ENCODE measurements around the gene B4GALNT2.
"Not testable (repeated sequence)": the region's sequence is repeated elsewhere in the genome, so short reads cannot be mapped to it uniquely, and the experiment has no call there.

Gene B4GALNT2

GRCh38 chr17:49125449-49125848 is 7.1 kb upstream of the B4GALNT2 start:
- no peak for DNase-seq (ENCODE audit: low spot score)
- 0 out of 2 replicates have a peak overlapping the region, but pooled peaks have one; percentile 11 for H3K27ac ChIP-seq
- ChIA-PET CTCF (no interaction called here), POLR2A (ENCODE audit: low non-redundant PET) (no interaction called here)
- TF ChIP-seq, protein P1, sequence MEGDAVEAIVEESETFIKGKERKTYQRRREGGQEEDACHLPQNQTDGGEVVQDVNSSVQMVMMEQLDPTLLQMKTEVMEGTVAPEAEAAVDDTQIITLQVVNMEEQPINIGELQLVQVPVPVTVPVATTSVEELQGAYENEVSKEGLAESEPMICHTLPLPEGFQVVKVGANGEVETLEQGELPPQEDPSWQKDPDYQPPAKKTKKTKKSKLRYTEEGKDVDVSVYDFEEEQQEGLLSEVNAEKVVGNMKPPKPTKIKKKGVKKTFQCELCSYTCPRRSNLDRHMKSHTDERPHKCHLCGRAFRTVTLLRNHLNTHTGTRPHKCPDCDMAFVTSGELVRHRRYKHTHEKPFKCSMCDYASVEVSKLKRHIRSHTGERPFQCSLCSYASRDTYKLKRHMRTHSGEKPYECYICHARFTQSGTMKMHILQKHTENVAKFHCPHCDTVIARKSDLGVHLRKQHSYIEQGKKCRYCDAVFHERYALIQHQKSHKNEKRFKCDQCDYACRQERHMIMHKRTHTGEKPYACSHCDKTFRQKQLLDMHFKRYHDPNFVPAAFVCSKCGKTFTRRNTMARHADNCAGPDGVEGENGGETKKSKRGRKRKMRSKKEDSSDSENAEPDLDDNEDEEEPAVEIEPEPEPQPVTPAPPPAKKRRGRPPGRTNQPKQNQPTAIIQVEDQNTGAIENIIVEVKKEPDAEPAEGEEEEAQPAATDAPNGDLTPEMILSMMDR (conservative IDR thresholded peaks at IDR 0.05; ENCODE audit: low read depth): no peak

DNA sequence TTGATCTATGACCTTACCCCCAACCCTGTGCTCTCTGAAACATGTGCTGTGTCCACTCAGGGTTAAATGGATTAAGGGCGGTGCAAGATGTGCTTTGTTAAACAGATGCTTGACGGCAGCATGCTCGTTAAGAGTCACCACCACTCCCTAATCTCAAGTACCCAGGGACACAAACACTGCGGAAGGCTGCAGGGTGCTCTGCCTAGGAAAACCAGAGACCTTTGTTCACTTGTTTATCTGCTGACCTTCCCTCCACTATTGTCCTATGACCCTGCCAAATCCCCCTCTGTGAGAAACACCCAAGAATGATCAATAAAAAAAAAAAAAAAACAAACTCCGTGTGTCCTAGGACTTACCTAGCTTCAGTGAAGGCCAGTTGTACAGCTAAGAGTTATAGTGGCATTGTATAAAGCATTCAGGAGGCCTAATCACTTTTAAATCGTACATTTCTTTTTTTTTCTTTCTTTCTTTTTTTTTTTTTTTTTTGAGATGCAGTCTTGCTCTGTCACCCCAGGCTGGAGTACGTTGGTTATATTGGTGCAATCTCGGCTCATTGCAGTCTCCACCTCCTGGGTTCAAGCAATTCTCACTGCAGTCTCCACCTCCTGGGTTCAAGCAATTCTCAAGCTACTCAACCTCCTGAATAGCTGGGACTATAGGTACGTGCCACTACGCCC is 6.2 kb upstream of the B4GALNT2 start:
- DNase-seq (ENCODE audit: low spot score); POLR2A ChIA-PET (ENCODE audit: low non-redundant PET): not testable (repeated sequence)
- CTCF ChIA-PET: interaction anchor here (0.6 kb wide), 1 partner anchor 56 kb away, joined by 4 read pairs; no protein-coding TSS in a partner anchor

DNA sequence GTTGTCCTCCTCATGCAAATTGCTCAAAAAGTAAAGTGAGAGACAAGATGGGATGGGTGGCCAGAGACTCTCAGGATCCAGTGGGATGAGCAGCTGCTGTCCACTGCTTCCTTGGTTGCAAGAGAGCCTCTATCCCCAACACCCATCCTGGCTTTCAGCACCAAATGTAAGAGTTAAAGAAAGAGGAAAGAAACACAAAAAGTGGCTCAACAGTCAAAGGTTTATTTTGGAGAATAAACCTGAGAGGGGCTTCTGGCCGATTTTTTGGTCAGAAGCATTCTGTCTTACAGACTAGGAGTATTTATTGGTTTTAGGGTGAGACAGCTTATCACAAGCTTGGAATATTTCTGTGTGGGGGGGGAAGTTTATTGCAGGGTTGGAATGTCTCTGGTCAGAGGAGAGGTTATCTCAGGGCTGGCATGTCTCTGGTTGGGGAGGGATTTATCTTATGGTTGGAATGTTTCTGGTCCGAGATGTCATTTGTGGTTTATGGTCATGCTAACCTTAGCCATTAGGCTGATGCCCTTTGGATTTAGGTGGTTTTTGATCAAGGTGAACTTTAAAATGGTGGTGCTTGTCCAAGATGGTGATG is 3.1 kb upstream of the B4GALNT2 start:
- POLR2A ChIA-PET (ENCODE audit: low non-redundant PET): not testable (repeated sequence)
- CTCF ChIA-PET: interaction anchor here (0.8 kb wide), 1 partner anchor 10 kb away, joined by 3 read pairs; no protein-coding TSS in a partner anchor

More for the DNA sequence above, 6.2 kb upstream of the B4GALNT2 start:
- H3K27ac ChIP-seq: peak overlapping the region; percentile 85

GRCh38 chr17:49130891-49131290 is 1.7 kb upstream of the B4GALNT2 start:
- no peak overlapping the region for H3K27ac ChIP-seq
- ChIA-PET POLR2A (ENCODE audit: low non-redundant PET) (no interaction called here), CTCF (interaction anchor here (0.7 to 1.6 kb wide), 4 partner anchors 10 to 95 kb away, joined by 3 to 6 read pairs (median 4); no protein-coding TSS in a partner anchor)
- no peak for DNase-seq (ENCODE audit: low spot score)
- TF ChIP-seq, protein P1 (conservative IDR thresholded peaks at IDR 0.05; ENCODE audit: low read depth): no peak

More for the DNA sequence above, 3.1 kb upstream of the B4GALNT2 start:
- not testable (repeated sequence) for H3K27ac ChIP-seq; DNase-seq (ENCODE audit: low spot score)

GRCh38 chr17:49132317-49132698 is 261 bp upstream of the B4GALNT2 start:
- CTCF ChIA-PET: no interaction called here
- no peak for DNase-seq (ENCODE audit: low spot score)
- H3K27ac ChIP-seq: no peak overlapping the region
- POLR2A ChIA-PET (ENCODE audit: low non-redundant PET): no interaction called here
- TF ChIP-seq, protein P1 (conservative IDR thresholded peaks at IDR 0.05; ENCODE audit: low read depth): no peak

GRCh38 chr17:49136335-49136734 is 3.8 kb downstream of the B4GALNT2 start:
- CTCF ChIA-PET: no interaction called here
- H3K27ac ChIP-seq: no peak overlapping the region
- TF ChIP-seq, protein P1 (conservative IDR thresholded peaks at IDR 0.05; ENCODE audit: low read depth): no peak
- POLR2A ChIA-PET (ENCODE audit: low non-redundant PET): no interaction called here
- no peak for DNase-seq (ENCODE audit: low spot score)

DNA sequence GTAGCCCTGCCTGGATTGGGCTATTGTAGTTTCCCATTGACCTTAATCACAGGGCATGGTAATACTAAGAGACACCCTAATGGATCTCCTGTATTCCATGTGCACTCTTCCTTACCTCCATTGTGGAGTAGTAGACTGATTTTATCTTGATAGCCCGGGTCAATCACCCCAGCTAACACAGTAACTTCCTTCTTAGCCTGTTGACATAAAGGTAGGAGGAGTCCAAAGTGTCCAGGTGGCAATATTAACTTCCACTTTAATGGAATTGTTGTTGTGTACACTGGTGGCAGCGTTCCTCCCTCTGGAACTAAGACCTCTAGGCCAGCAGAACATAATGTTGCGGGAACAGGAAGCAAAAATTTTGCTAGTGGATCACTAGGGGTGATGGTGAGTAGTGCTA is 13.1 kb downstream of the B4GALNT2 start:
- H3K27ac ChIP-seq; DNase-seq (ENCODE audit: low spot score); CTCF ChIA-PET; POLR2A ChIA-PET (ENCODE audit: low non-redundant PET): not testable (repeated sequence)

- CTCF ChIA-PET: interaction anchor here (0.6 kb wide), 1 partner anchor 81 kb away, joined by 4 read pairs; no protein-coding TSS in a partner anchor
- peak; percentile 97 for DNase-seq (ENCODE audit: low spot score)
- TF ChIP-seq, protein P1 (conservative IDR thresholded peaks at IDR 0.05; ENCODE audit: low read depth): no peak
Measured at GRCh38 chr17:49146620-49147306, 14.2 kb downstream of the B4GALNT2 start.

More at GRCh38 chr17:49146620-49147306, 14.2 kb downstream of the B4GALNT2 start:
- peak overlapping the region; percentile 79 for H3K27ac ChIP-seq
- POLR2A ChIA-PET (ENCODE audit: low non-redundant PET): no interaction called here
